ENCODE results near the gene PPFIA4.

The PPFIA4 gene

DNA sequence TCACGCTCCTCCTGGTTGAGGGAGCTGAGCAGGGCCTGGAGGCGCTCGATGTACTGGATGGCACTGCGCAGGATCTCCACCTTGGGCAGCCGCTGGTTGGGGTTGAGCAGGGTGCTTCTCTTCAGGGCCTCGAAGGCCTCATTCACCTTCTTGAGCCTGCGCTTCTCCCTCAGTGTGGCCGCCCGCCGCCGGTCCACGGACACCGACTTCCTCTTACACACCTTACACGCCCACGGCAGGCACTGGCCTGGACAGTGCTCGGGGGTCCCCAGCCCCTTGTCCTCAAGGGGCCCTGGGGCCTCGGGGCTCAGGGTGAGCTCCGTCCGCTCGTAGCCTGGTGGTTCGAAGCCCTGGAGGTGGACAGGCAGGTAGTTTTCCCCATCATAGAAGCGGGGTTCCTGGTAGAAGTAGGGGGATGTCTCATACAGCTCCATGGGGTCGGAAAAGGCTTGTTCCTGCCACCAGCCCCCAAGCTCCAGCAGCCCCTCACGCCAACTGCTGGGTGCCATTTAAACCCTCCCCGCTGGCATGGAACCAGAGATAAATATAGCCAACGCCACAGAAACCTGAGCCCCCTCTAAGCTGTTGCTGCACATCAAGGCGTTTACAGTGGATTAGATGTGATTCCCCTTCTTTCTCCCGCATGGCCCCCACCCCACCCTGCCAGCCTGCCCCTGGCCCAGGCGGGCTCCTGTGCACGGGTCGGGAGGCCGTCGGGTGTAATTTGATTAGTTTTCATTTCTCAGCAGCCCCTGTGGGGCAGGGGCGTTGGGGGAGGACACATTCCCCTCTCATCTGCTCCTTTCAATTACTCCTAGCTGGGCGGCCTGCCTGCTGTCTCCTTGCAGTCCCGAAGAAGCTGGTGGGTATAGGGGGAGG is 59.5 kb downstream of the PPFIA4 start, which contains the start of gene MYOG:
MYOG (minus strand) TSS at position 485 of the 879 bp plus-strand sequence; CDS start at position 434, 51 bp downstream.
- no peak for DNase-seq

DNA sequence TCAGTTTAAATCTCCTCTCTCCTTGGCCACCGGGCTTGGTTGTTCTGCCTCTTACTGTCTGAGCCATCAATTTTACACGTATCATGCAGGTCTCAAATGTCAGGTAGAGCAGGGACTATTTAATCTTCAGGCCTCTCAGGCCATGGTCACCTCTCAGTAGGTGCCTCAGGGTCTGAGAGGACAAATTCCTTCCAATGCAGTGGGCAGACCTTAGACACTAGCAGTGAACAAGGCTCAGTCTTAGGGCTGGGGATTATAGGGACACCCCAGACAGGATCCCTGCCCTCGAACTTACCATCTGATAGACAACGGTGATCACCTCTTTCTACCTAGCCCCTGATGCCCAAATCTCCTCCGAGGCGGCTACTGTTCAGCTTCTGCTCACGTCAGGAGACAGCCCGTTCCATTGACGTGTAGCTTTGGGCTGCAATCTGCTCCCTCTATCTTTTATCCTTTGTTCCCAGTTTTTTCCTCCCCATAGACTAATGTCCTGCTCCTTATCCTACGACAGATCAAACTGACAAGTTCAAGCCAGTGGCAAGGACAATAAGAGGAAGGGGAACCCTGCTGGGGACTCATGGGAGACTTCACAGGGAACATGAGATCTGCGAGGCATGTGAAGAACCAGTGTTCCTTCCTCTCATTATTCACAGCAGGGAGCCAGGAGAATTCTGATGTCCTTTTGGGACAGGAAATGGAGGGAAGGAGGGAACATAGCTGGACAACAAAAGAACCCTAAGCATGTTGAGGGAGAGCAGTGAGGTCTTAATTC is 60.9 kb downstream of the PPFIA4 start:
- DNase-seq, result no peak

DNA sequence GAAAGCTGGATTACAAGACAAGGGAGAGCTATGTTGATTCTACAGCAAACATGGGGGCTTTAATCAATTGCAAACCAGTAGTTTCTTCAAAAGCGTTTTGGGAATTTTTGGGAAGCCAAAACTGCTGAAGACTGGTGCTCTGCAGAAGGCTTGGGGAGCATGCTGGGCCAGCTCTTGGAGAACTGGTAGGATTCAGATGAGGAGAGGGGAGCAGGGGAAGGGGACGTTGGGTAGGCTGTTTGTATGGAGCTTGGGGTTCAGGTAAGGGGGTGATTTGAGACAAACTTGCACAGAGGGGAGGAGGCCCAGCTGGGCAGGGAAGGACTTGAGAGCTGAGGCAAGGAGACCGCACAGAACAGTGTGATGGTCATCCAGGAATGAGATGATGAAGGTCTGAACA is 62.1 kb downstream of the PPFIA4 start:
- DNase-seq, result no peak

DNA sequence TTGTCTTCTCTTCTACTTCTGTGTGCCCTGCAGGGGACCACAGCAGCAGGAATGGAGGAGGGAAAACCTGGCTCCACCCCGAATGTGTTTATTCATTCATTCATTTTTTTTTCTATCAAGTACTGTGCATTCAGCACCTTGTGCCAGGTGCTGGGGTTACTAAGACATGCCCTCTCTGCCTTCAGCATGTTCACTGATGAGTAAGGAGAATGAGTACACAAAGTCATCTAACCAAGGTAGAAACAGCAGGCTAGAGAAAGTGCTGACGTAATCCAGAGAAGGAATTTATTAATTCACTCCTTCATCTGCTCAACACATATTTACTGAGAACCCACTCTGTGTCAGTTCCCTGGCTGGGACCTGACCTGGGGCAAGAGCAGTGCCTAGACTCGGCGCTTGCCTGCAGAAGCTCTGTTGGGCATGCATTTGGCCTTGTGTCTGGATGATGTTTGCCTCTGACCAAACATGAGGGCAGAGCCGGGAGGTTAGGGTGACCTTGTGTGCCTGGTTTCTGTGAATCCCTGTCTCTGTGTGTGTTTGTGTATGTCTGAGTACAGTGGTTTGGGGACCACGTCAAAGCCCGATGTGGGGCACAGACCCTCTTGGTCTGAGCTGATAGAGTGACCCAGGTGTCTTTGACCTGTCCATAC is 62.8 kb downstream of the PPFIA4 start:
- no peak for DNase-seq

DNA sequence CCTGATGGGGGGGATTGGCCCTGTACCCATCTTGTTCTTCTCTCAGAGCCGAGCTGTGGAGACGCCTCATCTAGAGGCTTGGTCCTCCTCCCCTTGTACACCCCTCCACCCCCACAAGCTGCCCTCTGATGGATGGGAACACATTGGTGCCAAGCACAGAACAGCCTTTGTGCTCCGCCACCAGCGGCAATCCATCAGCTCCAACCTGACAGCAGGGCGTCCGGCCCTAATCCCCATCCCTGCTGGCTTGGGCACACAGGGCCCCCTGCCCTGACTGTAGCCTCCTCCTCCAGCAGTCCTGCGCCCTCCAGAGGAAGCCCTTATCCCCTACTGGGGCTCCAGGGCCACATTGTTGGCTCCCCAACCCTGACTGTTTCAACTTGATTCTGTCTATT is 63.4 kb downstream of the PPFIA4 start:
- DNase-seq, result no peak

DNA sequence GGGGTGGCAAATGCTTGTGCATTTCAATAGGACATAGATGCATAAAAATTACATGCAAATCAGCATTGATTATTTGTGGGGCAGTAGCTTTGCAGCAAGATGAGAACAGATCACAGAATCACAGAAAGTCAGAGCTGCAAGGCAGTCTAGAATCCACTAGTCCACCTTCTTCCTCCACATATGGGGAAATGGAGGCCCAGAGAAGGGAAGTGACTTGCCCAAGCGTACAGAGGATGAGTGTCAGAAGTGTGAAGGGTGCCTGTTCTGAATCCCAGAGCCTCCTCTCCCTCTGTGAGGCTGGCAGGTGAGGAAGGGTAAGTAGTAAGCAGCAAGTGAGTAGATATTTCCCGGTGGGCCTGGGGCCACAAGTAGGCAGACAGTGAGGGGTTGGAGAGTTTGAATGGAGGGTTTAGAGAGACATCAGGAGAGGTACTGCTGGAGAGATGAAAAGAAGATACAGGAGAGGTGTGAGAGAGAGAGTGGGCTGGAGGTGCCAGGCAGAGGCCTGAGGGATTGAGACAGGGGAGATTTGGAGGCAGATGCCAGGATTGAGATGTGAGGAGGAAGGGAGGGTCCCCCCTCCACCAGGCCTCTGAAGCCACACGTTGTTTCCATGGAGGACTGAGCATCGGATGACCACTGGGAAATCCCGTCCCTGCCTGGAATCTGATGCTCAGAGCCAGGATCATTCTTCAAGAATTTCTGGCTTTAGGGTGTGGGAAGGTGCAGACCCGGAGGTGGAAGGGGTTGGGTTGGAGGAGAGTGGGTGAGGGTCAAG is 64.3 kb downstream of the PPFIA4 start:
- DNase-seq, result no peak

DNA sequence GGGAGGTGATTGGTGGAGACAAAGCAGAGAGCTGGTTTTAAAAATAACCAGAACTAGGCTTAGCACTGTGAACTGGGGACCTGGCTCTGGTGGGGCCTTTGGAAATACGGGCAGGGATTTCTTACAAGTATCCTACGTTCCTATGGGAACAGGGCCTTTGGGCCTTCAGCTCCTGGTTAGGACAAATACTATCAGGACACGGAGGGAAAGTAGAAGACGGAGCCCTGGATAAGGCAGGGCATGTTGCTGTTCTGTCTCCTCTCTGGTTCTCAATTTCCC is 64.8 kb downstream of the PPFIA4 start:
- no peak for DNase-seq

DNA sequence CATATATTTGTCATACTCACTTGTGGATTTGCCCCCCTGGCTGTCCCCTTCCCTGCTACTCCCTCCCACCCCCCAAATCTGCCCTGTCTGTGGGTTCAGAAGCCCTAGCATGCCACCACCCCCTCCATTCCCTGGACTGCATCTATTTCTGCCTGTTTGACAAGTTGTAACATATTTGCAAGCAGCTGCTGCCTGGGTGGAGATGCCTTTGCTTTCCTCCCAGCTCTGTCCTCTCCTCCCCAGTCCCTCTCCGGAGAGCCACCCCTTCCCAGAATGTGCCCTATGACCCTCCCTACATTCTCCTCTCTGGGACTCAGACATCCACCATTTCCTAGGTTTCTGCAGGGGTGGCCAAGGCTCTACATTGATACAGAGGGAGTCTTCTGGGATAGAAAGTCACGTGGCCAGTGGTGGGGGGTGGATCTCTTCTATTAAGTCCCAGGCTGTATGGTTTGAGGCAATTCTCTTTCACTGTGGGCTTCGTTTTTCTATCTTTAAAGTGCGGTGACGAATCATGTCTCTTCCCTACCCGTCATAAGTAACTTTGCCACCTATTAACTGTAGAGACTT is 65.6 kb downstream of the PPFIA4 start:
- no peak for DNase-seq

DNA sequence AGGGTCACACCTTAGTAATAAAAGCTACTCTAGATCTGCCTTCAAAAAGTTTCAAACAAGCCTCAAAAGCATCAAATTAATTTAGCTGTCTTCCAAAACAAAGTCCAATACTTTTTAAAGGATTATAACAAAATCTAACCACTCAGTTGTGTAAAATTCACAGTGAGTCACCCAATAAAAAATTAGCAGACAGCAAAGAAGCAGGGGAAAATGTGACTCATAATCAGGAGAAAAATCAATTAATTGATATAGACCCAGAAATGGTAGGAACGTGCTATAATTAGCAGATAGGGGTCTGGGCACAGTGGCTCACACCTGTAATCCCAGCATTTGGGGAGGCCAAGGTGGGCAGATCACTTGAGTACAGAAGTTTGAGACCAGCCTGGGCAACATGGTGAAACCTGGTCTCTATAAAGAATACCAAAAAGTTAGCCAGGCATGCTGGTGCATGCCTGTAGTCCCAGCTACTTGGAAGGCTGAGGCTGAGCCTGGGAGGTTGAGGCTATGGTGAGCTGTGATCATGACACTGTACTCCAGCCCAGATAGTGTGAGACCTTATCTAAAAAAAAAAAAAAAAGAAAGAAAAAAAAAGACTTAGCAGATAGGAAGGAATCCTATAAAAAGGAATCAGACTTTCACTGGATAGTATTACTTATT is 67.6 kb downstream of the PPFIA4 start:
- no peak for DNase-seq

DNA sequence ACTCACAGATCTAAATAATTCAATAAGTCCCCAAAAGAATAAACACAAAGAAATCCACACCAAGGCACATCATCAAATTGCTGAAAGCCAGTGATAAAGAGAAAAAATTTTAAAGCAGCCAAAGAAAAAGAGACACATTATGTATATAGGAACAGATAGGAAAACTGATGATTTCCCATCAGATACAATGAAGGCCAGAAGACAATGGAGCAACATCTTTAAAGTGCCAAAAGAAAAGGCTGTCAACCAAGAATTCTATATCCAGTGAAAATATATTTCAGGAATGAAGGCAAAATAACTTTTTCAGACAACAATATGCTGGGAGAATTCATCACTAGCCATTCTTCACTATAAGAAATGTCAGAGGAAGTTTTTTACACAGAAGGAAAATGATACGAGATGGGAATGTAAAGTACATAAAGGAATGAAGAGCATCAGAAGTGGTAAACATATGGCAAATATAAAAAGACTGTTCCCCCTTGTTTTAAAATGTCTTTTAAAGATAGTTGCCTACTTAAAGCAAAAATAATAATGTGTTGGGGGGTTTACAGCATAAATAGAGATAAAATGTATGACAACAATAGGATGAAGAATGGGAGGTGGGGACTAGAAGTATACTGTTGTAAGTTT is 68.9 kb downstream of the PPFIA4 start:
- DNase-seq, result no peak

DNA sequence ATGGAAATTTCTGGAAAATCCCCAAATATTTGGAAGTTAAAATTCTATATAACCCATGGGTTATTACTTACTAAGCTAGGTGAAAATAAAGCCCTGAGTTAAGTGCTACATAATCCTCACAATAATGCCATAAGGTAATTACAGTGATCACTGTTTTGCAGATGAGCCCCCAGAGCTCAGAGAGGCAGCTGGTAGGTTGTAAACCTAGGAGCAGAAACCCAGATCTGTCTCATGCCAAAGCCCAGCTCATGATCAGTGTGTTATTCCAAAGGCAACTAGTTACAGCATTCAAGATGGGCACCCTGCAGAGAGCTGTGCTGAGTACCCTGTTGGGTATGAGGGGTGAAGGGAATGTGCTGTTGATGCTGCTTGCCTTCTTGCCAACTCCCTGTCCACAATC is 70.3 kb downstream of the PPFIA4 start:
- DNase-seq, result no peak

DNA sequence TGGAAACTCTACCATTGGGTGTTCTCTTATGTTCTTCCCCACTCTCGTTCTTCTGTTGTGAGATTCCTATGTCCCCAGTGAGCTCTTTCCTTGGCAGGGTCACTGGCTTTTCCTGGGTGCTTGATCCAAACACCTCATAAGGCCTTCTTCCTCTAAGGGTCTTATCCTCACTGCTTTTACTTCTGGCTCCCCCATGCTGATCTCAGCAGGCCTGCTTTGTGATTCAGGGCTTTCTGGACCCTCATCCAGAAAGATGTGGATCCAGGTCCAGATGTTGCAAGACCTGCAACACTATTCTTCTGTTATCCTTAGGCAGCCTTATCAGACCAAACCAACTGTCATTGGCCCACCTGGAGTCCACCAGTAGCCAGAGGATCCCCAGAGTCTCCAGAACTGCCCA is 70.7 kb downstream of the PPFIA4 start:
- DNase-seq, result no peak

DNA sequence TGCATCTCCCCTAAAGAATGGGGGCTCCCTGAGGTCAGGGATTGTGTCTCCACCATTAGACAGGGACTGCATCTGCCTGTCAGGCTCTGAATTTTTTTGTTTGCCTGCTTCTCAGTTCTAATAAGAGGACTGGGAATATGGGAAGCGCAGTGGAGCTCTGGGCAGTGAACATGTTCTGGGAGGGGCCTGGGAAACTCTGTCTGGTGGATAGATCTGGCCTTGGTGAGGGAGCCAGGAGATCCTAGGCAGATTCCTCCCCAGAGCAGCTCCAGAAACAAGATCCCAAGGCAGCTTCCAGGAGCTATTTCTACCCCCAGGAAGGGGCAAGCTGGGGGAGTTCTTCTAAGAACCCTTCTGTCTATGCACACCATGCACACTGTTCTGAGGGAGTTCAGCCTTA is 72.2 kb downstream of the PPFIA4 start:
- DNase-seq, result no peak

DNA sequence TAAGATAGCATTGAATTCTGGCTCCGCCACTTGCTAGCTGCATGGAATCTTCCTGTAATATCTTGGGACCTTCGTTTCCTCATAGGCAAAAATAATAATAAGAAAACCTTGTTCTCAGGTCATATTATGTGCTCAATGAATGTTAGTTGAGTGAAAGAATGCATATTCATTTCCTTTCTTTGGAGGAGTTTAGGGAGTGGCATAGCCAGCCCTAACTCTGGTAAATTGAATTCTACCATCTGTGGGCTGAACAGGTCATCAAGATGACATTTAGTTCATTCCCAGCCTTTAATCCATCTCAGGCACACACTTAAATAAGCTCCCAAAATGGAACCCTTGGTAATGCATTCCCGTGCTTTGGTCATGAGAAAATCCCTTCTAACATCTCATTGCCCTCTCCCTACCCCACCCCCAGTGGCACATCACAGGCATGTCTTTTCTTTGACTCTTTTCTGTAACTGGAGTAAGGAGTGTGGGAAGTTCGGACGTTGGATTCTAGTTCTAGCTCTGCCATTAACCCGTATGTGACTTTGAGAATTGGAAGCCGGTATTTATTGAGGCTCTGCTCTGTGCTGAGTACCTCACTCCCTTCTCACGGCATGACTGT is 72.7 kb downstream of the PPFIA4 start:
- DNase-seq, result no peak

DNA sequence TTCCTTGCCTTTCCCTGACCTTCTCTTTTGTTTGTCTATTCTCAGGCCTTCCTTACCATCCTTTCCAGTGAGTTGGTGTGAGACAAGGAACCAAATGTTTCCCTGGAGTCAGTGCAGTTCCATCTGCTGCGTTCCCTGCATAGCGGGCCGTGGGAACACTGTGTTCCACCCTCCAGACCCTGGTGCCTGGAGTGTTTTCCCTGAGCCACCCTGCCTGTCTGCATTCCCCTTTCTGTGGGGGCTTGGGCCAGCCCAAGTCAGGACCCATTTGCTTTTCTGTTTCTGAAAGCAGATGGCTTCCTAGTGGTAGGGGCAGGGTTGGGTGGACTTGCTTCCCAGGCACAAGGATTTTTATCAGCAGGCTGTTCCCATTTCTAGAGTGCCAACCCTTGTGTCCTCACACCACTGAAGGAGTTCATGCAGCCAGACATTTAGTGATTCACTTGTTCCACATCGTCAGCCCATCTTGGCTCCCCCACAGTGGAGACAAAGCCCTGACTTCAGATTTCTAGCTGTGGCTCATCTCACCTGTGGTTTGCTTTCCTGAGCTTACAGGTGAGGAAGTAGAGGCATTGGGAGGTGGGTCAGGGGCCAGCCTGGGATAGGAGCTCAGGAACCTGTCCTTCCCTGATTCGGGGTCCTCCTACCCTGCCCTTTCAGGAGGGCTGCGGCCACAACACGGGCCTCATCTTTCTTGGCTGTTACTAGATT is 73.7 kb downstream of the PPFIA4 start:
- no peak for DNase-seq

DNA sequence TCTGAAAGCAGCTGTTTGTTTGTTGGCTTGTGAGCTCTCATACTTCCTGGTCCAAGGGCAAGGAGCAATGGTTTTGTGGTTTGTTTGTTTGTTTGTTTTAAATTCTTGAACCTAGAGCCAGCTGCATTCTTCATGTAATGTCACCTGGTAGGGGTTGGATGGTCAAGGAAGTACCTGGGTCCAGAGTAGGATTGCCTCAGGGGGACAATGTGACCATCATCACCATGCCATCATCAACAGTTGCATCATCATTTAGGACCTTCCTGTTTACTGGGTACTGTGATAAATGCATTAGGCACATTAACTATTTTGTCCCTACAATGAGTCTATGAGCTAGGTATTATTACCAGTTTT is 74.2 kb downstream of the PPFIA4 start:
- DNase-seq, result no peak

DNA sequence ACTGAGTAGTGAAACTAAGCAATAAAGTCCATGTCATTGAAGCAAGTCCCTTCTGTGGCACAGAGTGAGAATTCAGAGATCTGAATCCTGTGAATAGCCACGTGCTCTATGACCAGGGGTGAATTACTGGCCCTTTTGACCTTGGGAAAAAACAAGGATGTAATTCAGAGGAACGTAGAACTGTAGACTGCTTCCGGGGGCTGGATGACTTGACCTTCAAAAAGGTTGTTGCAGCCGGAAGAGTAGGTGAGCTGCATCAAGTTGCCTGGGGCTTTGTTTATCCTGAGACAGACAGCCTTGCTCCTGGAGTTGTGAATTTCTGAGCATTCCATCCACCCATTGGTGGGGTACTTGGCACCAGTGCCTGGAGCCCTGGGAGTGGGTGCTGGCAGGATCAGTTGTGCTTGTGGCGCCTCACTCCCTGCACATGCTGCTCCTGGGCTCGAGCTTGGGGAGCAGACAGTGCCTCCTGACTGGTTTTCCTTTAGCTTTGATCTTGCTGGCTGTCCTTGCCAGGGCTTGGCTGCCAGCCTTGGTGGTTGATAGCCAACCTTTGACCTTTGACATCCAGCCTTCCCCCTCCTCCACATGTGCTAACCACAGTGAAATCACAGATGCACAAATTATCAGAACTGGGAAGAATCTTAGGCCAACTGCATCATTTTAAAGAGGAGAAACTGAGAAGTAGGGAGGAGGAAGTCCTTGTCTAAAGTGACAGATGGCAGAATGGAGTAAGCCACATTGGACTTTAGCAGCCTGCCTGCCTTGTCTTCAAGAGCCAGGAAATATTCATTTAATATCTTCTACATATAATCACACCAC is 75.7 kb downstream of the PPFIA4 start:
- no peak for DNase-seq

DNA sequence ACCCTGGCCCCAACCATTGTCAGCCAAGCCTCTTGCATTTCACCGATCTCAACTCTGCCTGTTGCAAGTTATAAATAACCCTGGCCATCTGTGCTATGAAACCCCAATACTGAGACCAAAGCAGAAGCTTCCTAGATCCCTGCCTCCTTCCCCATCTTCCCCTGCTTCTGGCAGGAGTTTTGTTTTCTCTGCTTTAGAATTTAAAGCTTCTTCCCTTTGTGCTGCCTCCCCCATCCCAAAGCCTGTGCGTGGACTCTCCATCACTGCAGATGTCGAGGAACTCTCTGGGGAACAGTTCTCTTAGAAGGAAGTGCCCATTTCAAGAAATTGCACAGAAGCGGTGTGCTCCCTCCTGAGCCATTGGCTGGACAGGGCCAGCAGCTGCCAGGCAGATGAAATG is 76.9 kb downstream of the PPFIA4 start:
- no peak for DNase-seq

DNA sequence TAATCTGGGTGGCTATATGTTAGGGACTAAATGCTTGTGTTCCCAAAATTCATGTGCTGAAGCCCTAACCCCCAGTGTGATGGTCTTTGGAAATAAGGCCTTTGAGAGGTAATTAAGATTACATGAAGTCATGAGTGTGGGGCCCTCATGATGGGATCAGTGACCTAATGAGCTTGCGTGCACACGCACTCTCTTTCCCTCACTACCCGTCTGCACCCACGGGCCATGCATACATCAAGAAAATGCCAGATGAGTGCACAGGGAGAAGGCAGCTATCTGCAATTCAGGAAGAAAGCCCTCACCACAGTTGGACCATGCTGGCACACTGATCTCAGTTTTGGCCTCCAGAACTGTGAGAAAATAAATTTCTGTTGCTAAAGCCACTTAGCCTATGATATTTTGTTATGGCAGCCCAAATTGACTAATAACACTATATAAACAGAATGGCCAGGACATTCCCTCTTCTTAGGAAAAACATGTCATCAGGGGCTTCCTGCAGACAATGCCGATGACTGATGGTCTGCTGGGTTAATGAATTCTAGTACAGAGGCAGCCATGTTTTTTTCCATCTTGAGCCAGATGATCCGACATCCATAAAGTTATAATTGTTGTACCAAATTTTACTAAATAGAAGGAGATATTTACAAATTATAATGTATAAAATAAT is 77.7 kb downstream of the PPFIA4 start:
- DNase-seq, result no peak
